ENCODE data around the gene RNU6-1. TPM values are rescaled to one million over a fixed set of nuclear protein-coding genes. Genes with fewer than 3 reads are reported as not detected.

Gene RNU6-1
- total RNA-seq, result not detected
- long read RNA-seq, result 0 reads

DNA sequence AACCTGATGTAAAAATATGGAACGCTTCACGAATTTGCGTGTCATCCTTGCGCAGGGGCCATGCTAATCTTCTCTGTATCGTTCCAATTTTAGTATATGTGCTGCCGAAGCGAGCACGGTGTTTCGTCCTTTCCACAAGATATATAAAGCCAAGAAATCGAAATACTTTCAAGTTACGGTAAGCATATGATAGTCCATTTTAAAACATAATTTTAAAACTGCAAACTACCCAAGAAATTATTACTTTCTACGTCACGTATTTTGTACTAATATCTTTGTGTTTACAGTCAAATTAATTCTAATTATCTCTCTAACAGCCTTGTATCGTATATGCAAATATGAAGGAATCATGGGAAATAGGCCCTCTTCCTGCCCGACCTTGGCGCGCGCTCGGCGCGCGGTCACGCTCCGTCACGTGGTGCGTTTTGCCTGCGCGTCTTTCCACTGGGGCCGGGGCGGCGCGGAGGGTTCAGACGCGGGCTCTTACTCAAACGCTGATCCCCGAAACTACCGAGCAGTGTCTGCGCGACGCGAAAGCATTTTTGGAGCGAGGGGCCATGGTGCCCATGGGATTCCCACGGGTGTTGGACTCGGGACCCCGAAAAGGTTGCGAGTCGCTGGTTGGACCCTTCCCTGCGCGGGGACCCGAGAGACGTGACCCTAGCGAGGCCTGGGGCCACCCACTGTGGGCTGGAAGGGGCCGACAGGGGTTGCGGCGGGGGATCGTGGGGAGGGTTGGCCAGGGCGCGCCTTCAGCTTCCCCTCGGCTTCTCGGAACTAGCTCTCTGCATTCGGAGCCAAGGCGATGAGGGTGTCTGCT lies at the start of gene RNU6-1:
RNU6-1 (minus strand) TSS at position 117 of the 820 bp plus-strand sequence.
- intact Hi-C loops (cut with DNase I), result loop anchor here (2.0 to 10.0 kb wide), 4 partner anchors 299 to 895 kb away; partner anchors contain the start of gene C15orf61
- DNase-seq (ENCODE audit: low spot score), result peak; percentile 95

DNA sequence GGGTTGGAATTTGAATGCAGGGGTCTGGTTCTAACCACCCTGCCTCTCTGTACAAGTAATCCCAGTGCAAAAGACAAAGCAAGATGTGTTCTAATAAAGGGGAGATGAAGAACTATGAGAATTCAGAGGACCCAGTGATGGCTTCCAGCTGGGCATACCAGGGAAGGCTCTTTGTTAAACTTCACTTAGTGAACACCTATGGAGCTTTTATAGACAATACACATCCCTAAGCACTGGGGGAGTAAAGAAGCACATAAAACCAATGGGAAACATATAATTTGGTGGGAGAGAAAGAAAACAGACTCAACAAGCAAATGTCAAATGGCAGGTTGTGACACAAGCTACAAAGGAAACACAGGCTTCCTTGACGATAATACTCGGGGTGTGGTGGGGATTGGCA lies 47.9 kb upstream of the RNU6-1 start:
- intact Hi-C loops (cut with DNase I), result no loop called here
- DNase-seq (ENCODE audit: low spot score), result no peak

GRCh38 chr15:67885861-67886260 lies 46.0 kb upstream of the RNU6-1 start:
- intact Hi-C loops (cut with DNase I), result no loop called here
- no peak for DNase-seq (ENCODE audit: low spot score)

GRCh38 chr15:67885175-67885523 lies 45.3 kb upstream of the RNU6-1 start:
- no peak for DNase-seq (ENCODE audit: low spot score)
- intact Hi-C loops (cut with DNase I), result no loop called here

- peak; percentile 92 for DNase-seq (ENCODE audit: low spot score)
- intact Hi-C loops (cut with DNase I), result no loop called here
Measured at GRCh38 chr15:67884514-67885174, 44.8 kb upstream of the RNU6-1 start.

- intact Hi-C loops (cut with DNase I), result no loop called here
- DNase-seq (ENCODE audit: low spot score), result no peak
Measured at GRCh38 chr15:67884009-67884408, 44.2 kb upstream of the RNU6-1 start.

- intact Hi-C loops (cut with DNase I), result no loop called here
- DNase-seq (ENCODE audit: low spot score), result no peak
Measured at GRCh38 chr15:67883234-67883773, 43.5 kb upstream of the RNU6-1 start.

DNA sequence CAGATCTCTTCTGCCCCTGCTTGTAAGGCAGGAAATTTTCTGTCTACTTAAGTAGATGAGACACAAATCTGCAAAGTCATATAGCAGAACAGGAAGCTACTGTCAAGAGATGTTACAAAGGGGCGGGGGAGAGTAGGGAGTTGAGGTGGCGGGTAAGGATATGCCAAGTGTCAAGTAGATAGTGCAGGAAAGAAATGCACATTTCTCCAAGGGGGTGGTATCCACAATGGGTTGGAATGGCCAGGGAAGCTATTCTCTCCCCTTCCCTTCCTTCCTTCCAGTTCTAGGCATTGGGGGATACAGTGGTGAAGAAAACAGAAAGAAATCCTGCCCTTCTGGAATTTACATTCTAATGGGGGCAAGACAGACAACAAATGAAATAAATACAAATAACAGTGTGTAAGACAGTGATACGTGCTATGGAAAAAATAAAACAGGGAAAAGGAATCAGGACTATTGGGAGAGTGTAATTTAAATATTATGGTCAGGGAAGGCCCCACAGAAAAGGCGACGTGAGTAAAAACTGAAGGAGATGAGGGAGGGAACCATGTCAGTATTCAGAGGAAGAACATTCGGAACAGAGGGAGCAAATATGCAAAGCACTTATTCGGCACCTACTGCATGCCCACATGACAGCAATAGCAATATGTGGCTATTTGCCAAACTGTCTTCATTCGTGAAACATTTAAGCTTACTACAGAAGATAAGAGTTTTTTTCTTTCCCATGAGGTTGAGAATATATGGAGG lies 42.8 kb upstream of the RNU6-1 start:
- no peak for DNase-seq (ENCODE audit: low spot score)
- intact Hi-C loops (cut with DNase I), result no loop called here

- no peak for DNase-seq (ENCODE audit: low spot score)
- intact Hi-C loops (cut with DNase I), result no loop called here
Measured at GRCh38 chr15:67880651-67881182, 40.9 kb upstream of the RNU6-1 start.

DNA sequence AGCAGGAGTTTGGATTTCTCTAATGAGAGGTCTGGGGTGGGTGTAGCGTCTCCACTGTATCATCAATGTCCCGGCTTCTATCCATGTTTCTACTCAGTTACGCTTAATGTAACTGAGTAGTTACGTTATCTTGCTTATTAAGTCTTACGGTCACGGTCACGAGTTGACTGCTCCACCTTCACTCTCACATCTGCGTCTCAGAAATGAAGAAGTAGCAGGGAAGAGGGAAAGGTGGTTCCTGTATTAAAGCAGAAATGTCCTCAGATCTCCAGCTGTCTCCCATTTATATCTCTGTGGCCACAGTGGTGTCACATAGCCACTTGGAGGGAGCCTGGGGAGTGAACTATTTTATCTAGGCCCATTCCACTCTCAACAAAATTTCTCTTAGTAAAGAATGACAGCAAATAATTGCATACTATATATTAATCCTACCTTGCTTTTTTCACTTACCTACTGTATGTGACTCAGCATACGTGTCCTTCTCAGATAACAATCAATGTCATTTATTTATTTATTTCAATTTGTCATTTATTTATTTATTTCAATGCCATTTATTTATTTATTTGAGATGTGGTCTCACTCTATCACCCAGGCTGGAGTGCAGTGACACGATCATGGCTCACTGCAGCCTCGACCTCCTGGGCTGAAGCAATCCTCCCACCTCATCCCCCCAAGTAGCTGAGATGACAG lies 39.7 kb upstream of the RNU6-1 start:
- intact Hi-C loops (cut with DNase I), result no loop called here
- DNase-seq (ENCODE audit: low spot score), result no peak

GRCh38 chr15:67878712-67879206 lies 38.9 kb upstream of the RNU6-1 start:
- DNase-seq (ENCODE audit: low spot score), result no peak
- intact Hi-C loops (cut with DNase I), result no loop called here

GRCh38 chr15:67873777-67874176 lies 33.9 kb upstream of the RNU6-1 start:
- intact Hi-C loops (cut with DNase I), result no loop called here
- no peak for DNase-seq (ENCODE audit: low spot score)

DNA sequence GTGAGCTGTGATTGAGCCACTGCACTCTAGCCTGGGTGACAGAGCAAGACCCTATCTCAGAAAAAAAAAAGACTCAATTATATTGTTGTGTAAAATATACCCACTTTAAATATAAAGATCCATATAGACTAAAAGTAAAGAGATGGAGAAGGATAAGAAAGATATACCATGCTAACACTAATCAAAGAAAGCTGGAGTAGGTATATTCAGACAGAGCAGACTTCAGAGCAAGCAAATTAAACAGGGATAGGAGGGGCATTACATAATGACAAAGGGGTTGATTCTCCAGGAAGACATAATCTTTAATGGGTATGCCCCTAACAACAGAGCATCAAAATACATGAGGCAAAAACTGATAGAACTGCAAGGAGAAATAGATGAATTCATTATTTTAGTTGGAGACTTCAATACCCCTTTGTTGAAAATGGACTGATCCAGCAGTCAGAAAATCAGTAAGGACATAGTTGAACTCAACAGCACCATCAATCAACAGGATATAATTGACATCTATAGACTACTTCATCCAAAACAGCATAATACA lies 31.1 kb upstream of the RNU6-1 start:
- intact Hi-C loops (cut with DNase I), result no loop called here
- DNase-seq (ENCODE audit: low spot score), result no peak

- intact Hi-C loops (cut with DNase I), result loop anchor here (10.0 kb wide), 1 partner anchor 185 kb away; the partner anchor contains the start of gene PIAS1
- no peak for DNase-seq (ENCODE audit: low spot score)
Measured at GRCh38 chr15:67869701-67870100, 29.9 kb upstream of the RNU6-1 start.

- intact Hi-C loops (cut with DNase I), result loop anchor here (10.0 kb wide), 1 partner anchor 189 kb away; the partner anchor contains the start of gene PIAS1
- DNase-seq (ENCODE audit: low spot score), result no peak
Measured at GRCh38 chr15:67865766-67866165, 25.9 kb upstream of the RNU6-1 start.

DNA sequence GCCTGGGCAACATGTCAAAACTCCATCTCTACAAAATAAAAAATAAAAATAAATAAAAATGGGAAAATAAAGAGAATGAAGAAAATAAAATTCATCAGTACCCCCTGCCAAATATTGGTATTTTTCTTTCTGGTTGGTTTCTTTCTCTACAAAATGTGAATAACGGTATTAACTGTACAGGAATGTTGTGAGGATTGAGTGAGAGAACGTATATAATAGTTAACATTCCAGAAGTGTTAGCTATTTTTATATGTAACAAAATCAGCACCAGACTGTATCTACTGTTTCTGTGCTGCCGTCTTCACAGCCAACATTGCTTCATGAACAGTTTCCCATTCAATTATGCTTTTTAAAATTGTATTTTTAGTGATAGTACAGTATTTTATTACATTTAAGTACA lies 25.5 kb upstream of the RNU6-1 start:
- intact Hi-C loops (cut with DNase I), result loop anchor here (10.0 kb wide), 1 partner anchor 189 kb away; the partner anchor contains the start of gene PIAS1
- DNase-seq (ENCODE audit: low spot score), result no peak

DNA sequence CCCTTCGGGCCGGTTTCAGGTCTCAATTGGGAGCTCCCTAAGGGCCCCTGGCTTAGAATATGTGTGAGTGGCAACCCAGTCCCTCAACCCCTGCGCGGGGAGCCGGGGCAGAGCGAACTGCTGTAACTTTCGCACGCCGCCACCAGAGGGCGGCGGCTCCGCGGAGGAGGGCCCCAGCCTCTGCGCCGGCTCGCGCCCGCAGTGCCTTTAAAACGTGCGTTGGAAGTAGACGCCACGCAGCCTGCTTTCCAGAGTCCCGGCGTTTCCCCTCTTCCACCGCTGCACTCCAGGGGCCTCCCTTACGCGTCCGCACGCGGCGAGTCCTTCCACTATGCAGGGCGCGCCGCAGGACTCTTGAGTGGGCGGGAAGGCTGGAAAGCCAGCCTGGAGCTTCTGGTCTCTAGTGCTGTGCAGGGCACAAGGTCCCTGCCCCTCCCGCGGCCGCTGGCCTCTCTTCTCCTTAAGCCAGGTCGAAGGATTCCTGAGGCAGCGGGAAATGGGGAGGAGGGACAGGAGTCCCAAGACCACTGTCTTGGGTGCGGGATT lies 23.7 kb upstream of the RNU6-1 start:
- peak; percentile 92 for DNase-seq (ENCODE audit: low spot score)
- intact Hi-C loops (cut with DNase I), result loop anchor here (1.0 to 10.0 kb wide), 3 partner anchors 191 to 347 kb away; partner anchors contain the start of gene PIAS1

DNA sequence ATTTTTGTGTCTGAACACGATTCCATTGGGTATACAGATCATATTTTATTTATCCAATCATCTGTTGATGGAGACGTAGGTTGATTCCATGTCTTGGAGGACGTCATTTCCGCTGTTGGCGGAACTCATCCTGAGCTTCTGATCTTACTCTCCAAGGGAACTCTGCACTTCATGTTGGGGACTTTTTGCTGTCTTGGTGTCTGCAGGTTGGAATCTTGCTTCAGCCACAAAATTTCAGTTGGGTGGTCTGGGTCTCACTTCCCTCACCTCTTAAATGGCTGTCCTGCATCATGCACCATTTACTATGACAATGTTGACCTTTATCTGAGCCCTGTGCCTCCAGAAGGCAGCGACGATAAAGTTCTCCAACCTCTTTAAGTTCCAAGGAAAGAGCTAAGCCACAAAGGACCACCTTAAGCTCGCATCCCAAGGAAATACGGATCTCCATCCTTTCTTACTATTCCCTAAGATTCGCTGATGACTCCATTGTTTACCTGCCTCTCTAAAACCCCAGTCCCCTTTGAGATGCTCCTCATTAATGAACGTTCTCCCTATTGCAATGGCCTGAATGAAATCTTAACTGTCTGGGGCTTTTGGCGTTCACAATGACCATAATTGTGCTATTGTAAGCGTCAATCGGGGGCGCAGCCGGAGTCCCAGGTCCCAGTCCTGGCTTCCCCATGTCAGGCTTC lies 23.1 kb upstream of the RNU6-1 start:
- DNase-seq (ENCODE audit: low spot score), result no peak
- intact Hi-C loops (cut with DNase I), result loop anchor here (1.0 to 10.0 kb wide), 3 partner anchors 192 to 348 kb away; partner anchors contain the start of gene PIAS1
